HEK293T (cell line): ENCODE data around the gene CEP350.

ENCODE experiments used
- CTCF ChIA-PET: fragments of 350-600 bp; formaldehyde crosslinking; extraction: SDS; loops from one replicate; lab custom pipeline; 2021; ENCODE audit warnings: antibody characterized with exemption, inconsistent platforms; lab: Yijun Ruan, JAX
- POLR2A ChIA-PET: fragments of 350-600 bp; formaldehyde crosslinking; extraction: SDS; loops from one replicate; lab custom pipeline; 2020; ENCODE audit warnings: antibody characterized with exemption, inconsistent platforms; lab: Yijun Ruan, JAX
- DNase-seq: peaks from one replicate; pipeline ENCODE4 v3.0.0; 2012; ENCODE audit warnings: mixed read lengths; ENCODE audit errors: extremely low spot score
- ARNT ChIP-seq: fragments of 450-650 bp; IDR thresholded peaks from 2 replicates; pipeline ENCODE4 v1.6.1; 2017; ENCODE audit warnings: mild to moderate bottlenecking
- BHLHE40 ChIP-seq: fragments of 450-650 bp; IDR thresholded peaks from 2 replicates; pipeline ENCODE4 v1.6.1; 2016; ENCODE audit warnings: mild to moderate bottlenecking, moderate library complexity, borderline replicate concordance
- CTBP1 ChIP-seq: fragments of 450-650 bp; IDR thresholded peaks from 2 replicates; pipeline ENCODE4 v1.6.1; 2016; ENCODE audit warnings: borderline replicate concordance
- ELF4 ChIP-seq: fragments of 450-650 bp; IDR thresholded peaks from 2 replicates; pipeline ENCODE4 v1.6.1; 2017; ENCODE audit warnings: antibody characterized with exemption
- FOXA1 ChIP-seq: fragments of 450-650 bp; IDR thresholded peaks from 2 replicates; pipeline ENCODE4 v1.6.1; 2016; ENCODE audit warnings: mild to moderate bottlenecking
- FOXK2 ChIP-seq: fragments of 450-650 bp; IDR thresholded peaks from 2 replicates; pipeline ENCODE4 v1.6.1; 2016; ENCODE audit warnings: mild to moderate bottlenecking
- FOXM1 ChIP-seq: fragments of 450-650 bp; IDR thresholded peaks from 2 replicates; pipeline ENCODE4 v1.6.1; 2017; ENCODE audit warnings: mild to moderate bottlenecking, borderline replicate concordance
- HDGF ChIP-seq: fragments of 450-650 bp; IDR thresholded peaks from 2 replicates; pipeline ENCODE4 v1.6.1; 2017; ENCODE audit warnings: antibody characterized with exemption, borderline replicate concordance
- L3MBTL2 ChIP-seq: fragments of 450-650 bp; conservative IDR thresholded peaks from 2 replicates; pipeline ENCODE4 v1.6.1; 2016; ENCODE audit warnings: mild to moderate bottlenecking
- LEF1 ChIP-seq: fragments of 450-650 bp; IDR thresholded peaks from 2 replicates; pipeline ENCODE4 v1.6.1; 2017; ENCODE audit warnings: mild to moderate bottlenecking, borderline replicate concordance
- NFRKB ChIP-seq: fragments of 450-650 bp; IDR thresholded peaks from 2 replicates; pipeline ENCODE4 v1.6.1; 2016; ENCODE audit warnings: mild to moderate bottlenecking, moderate library complexity
- PKNOX1 ChIP-seq: fragments of 450-650 bp; IDR thresholded peaks from 2 replicates; pipeline ENCODE4 v1.6.1; 2016
- SP1 ChIP-seq: fragments of 450-650 bp; IDR thresholded peaks from 2 replicates; pipeline ENCODE4 v1.6.1; 2017
- SUZ12 ChIP-seq: fragments of 450-650 bp; IDR thresholded peaks from 2 replicates; pipeline ENCODE4 v1.6.1; 2016; ENCODE audit warnings: mild to moderate bottlenecking
- TARDBP ChIP-seq: fragments of 450-650 bp; IDR thresholded peaks from 2 replicates; pipeline ENCODE4 v1.6.1; 2016
- ZNF384 ChIP-seq: fragments of 450-650 bp; IDR thresholded peaks from 2 replicates; pipeline ENCODE4 v1.6.1; 2016

Gene CEP350

GRCh38 chr1:180152588-180152987 lies 198.0 kb downstream of the CEP350 start:
- ChIA-PET CTCF (no interaction called here), POLR2A (no interaction called here)
- DNase-seq, result no peak
- TF ChIP-seq SUZ12 (no peak), BHLHE40 (no peak), CTBP1 (no peak), ARNT (no peak), NFRKB (no peak), FOXM1 (no peak), SP1 (no peak), LEF1 (no peak), FOXK2 (no peak), FOXA1 (no peak), TARDBP (no peak), ELF4 (no peak), HDGF (no peak), L3MBTL2 (no peak), ZNF384 (no peak), PKNOX1 (no peak)

GRCh38 chr1:180153032-180153431 lies 198.4 kb downstream of the CEP350 start:
- ChIA-PET CTCF (no interaction called here), POLR2A (interaction anchor here (1.9 to 4.3 kb wide), 3 partner anchors 9 to 270 kb away, joined by 13 to 20 read pairs (median 16); partner anchors contain the start of gene TOR1AIP1)
- TF ChIP-seq LEF1 (no peak), NFRKB (no peak), CTBP1 (no peak), BHLHE40 (no peak), HDGF (no peak), TARDBP (no peak), L3MBTL2 (no peak), FOXM1 (no peak), SP1 (no peak), ARNT (no peak), PKNOX1 (no peak), ZNF384 (no peak), FOXK2 (no peak), ELF4 (no peak), FOXA1 (no peak), SUZ12 (no peak)
- DNase-seq, result no peak

GRCh38 chr1:180154003-180154324 lies 199.4 kb downstream of the CEP350 start:
- TF ChIP-seq HDGF (no peak), CTBP1 (no peak), ZNF384 (no peak), SP1 (no peak), BHLHE40 (no peak), ARNT (no peak), L3MBTL2 (no peak), LEF1 (no peak), SUZ12 (no peak), NFRKB (no peak), FOXA1 (no peak), PKNOX1 (no peak), ELF4 (no peak), FOXK2 (no peak), FOXM1 (no peak), TARDBP (no peak)
- CTCF ChIA-PET, result interaction anchor here (0.8 kb wide), 1 partner anchor 27 kb away, joined by 4 read pairs; no protein-coding TSS in a partner anchor
- POLR2A ChIA-PET, result interaction anchor here (1.0 to 4.3 kb wide), 6 partner anchors 10 to 270 kb away, joined by 4 to 20 read pairs (median 10); partner anchors contain the start of gene TOR1AIP1
- DNase-seq, result no peak

- peak; percentile 99 for DNase-seq
- TF ChIP-seq ELF4 (peak; percentile 22; the same call in 1 of the 2 replicates), FOXK2 (no peak), L3MBTL2 (peak; percentile 56)
- CTCF ChIA-PET, result interaction anchor here (0.8 to 1.3 kb wide), 3 partner anchors 14 to 340 kb away, joined by 3 to 4 read pairs (median 3); no protein-coding TSS in a partner anchor
- POLR2A ChIA-PET, result interaction anchor here (0.5 to 4.3 kb wide), 11 partner anchors 10 to 271 kb away, joined by 3 to 20 read pairs (median 4); partner anchors contain the start of gene TOR1AIP1
Measured at GRCh38 chr1:180154325-180155181, 199.9 kb downstream of the CEP350 start, which contains the start of gene QSOX1. TSS of gene QSOX1 (plus strand) at chr1:180154869. CDS start at chr1:180154908, 39 bp downstream.

- TF ChIP-seq SP1, result no peak
- TF ChIP-seq LEF1, result no peak
- TF ChIP-seq CTBP1, result no peak
- no peak for TF ChIP-seq ZNF384
- TF ChIP-seq L3MBTL2, result peak; percentile 21; the same call in 1 of the 2 replicates
- TF ChIP-seq NFRKB, result no peak
- CTCF ChIA-PET, result interaction anchor here (0.8 to 1.3 kb wide), 2 partner anchors 14 to 341 kb away, joined by 3 read pairs; no protein-coding TSS in a partner anchor
- POLR2A ChIA-PET, result interaction anchor here (0.5 to 4.3 kb wide), 10 partner anchors 9 to 272 kb away, joined by 3 to 20 read pairs (median 4); partner anchors contain the start of gene TOR1AIP1
- DNase-seq, result no peak
Measured at GRCh38 chr1:180155182-180155682, 200.6 kb downstream of the CEP350 start.
